Measurements from ENCODE around the gene PPP6R3.
A peak's percentile ranks its signal among the peaks of the same experiment; 100 is the strongest.

DNA sequence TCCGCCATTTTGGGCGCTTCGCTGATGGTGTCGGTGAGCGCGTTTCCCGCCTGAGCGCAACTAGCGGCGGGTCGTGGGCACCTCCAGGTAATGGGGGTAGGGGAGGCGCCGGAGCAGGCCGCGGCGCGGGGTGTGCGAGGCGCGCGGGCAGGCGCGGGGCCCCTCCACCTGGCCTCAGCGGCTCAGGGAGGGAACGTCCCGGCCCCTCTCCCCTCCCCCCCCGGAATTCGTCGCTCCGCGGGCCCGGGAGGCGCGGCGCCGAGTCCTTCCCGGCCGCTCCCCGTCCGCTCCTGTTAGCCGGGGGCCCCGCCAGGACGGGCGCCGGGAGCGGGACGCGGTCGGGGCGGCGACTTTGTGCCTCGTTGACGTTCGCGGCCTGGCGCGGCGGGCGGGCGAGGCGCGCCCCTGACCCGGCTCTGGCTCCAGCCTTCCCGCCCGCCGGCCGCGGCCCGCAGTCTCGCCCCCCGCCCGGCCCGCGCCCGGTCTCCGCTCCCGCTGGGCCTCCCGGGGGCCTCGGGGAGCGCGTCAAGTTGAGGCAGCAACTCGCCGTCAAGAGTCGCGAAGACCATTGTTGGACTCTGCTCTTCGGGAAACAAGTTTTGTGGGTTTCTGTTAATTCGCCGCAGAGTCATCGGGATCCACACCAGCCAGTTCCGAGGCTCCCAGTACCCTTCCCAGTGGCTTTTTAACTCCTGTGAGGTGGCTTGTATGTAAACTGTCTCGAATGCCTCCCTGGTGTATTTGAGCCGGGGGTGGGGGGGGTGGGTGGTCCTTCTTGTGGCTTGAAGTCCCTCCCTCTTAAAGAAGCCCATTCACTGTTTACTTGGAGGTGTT lies at the start of gene PPP6R3:
- TF ChIP-seq POLR2AphosphoS5 (IDR thresholded peaks at IDR 0.05; ENCODE audit: insufficient read depth in 1 of 2, low read depth in 1 of 2) (no peak), POLR2A (IDR thresholded peaks at IDR 0.05) (peak in 1 of 2 donors; percentile 67)
- TF ChIP-seq, protein P1, sequence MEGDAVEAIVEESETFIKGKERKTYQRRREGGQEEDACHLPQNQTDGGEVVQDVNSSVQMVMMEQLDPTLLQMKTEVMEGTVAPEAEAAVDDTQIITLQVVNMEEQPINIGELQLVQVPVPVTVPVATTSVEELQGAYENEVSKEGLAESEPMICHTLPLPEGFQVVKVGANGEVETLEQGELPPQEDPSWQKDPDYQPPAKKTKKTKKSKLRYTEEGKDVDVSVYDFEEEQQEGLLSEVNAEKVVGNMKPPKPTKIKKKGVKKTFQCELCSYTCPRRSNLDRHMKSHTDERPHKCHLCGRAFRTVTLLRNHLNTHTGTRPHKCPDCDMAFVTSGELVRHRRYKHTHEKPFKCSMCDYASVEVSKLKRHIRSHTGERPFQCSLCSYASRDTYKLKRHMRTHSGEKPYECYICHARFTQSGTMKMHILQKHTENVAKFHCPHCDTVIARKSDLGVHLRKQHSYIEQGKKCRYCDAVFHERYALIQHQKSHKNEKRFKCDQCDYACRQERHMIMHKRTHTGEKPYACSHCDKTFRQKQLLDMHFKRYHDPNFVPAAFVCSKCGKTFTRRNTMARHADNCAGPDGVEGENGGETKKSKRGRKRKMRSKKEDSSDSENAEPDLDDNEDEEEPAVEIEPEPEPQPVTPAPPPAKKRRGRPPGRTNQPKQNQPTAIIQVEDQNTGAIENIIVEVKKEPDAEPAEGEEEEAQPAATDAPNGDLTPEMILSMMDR (IDR thresholded peaks at IDR 0.05) = no peak

Measured in vagina (tissue), 2 donors.